ENCODE results near the gene SLC36A1. TPM values are rescaled to one million over a fixed set of nuclear protein-coding genes. Genes with fewer than 3 reads are reported as not detected.

The SLC36A1 gene
- total RNA-seq: 10 to 100 TPM; 35.2 to 91.3 (median 69.8) TPM

GRCh38 chr5:151447174-151448037 lies at the start of gene SLC36A1:
SLC36A1 (plus strand) TSS chr5:151447603; CDS start chr5:151458793, 11,190 bp downstream.
- Histone ChIP-seq H3K9me3 (no peaks in the 10 kb centered on the region), H3K27ac (peak within 1 kb of the TSS; percentile 73 to 81 (median 77)), H3K36me3 (no peaks in the 10 kb centered on the region), H3K4me1 (peaks cover 7 to 35% (median 20%) of the 10 kb centered on the region in 4 donors), H3K27me3 (peaks cover 5% of the 10 kb centered on the region), H3K4me3 (peak within 1 kb of the TSS; percentile 59 to 76 (median 68))
- WGBS, 2 donors (ENCODE audit: low coverage in 1 of 2): 0 to 1% methylated on average over 1 to 45 of the region's 46 CpGs
- DNase-seq: peak; percentile 96
- in situ Hi-C loops (cut with MboI; ENCODE audit: low pct_ligation_motif_present in 1 of 4, low pct_unique_long_range_greater_than_20kb in 1 of 4, low sequenced_read_pairs in 3 of 4): loop anchor here in 3 of 4 donors (10.0 to 25.0 kb wide), 3 partner anchors 47 to 290 kb away; no protein-coding TSS in a partner anchor
- no peak for TF ChIP-seq EP300 (IDR thresholded peaks at IDR 0.05; ENCODE audit: low read depth)
- TF ChIP-seq POLR2A (IDR thresholded peaks at IDR 0.05): peak; percentile 48
- peak; percentile 67 to 83 (median 81) for TF ChIP-seq POLR2AphosphoS5 (IDR thresholded peaks at IDR 0.05)
- TF ChIP-seq CTCF (IDR thresholded peaks at IDR 0.05): peak; percentile 93 to 99 (median 96)
- intact Hi-C loops (cut with DNase I; ENCODE audit: low total_unique reads): loop anchor here (5.0 to 10.0 kb wide), 2 partner anchors 55 to 297 kb away; no protein-coding TSS in a partner anchor

- DNase-seq: no peak
- no peaks in the 10 kb centered on the region for H3K9me3 ChIP-seq
These were observed 41.9 kb upstream of the SLC36A1 start for GRCh38 chr5:151405334-151406160.

GRCh38 chr5:151406322-151406947 lies 41.0 kb upstream of the SLC36A1 start:
- in situ Hi-C loops (cut with MboI; ENCODE audit: low pct_ligation_motif_present in 1 of 4, low pct_unique_long_range_greater_than_20kb in 1 of 4, low sequenced_read_pairs in 3 of 4) (no loop called here), intact Hi-C loops (cut with DNase I; ENCODE audit: low total_unique reads) (no loop called here)
- peaks cover 3% of the 10 kb centered on the region for H3K27me3 ChIP-seq
- no peaks in the 10 kb centered on the region for H3K36me3 ChIP-seq
- TF ChIP-seq EP300 (IDR thresholded peaks at IDR 0.05; ENCODE audit: low read depth) (no peak), CTCF (IDR thresholded peaks at IDR 0.05) (peak in 3 of 5 experiments; percentile 20 to 29 (median 27))
- no peak overlapping the region for H3K4me3 ChIP-seq
- WGBS, 2 donors (ENCODE audit: low coverage in 1 of 2): 79 to 87% methylated on average over 4 to 8 of the region's 8 CpGs
- no peak overlapping the region for H3K27ac ChIP-seq
- DNase-seq: no peak
- H3K4me1 ChIP-seq: no peaks in the 10 kb centered on the region
- H3K9me3 ChIP-seq: no peaks in the 10 kb centered on the region

More at GRCh38 chr5:151405334-151406160, 41.9 kb upstream of the SLC36A1 start:
- TF ChIP-seq EP300 (IDR thresholded peaks at IDR 0.05; ENCODE audit: low read depth) (no peak), POLR2AphosphoS5 (IDR thresholded peaks at IDR 0.05) (no peak), CTCF (IDR thresholded peaks at IDR 0.05) (no peak), POLR2A (IDR thresholded peaks at IDR 0.05) (no peak)
- no peaks in the 10 kb centered on the region for H3K36me3 ChIP-seq
- in situ Hi-C loops (cut with MboI; ENCODE audit: low pct_ligation_motif_present in 1 of 4, low pct_unique_long_range_greater_than_20kb in 1 of 4, low sequenced_read_pairs in 3 of 4) (no loop called here), intact Hi-C loops (cut with DNase I; ENCODE audit: low total_unique reads) (no loop called here)
- H3K4me3 ChIP-seq: no peak overlapping the region
- H3K4me1 ChIP-seq: no peaks in the 10 kb centered on the region
- WGBS, 2 donors (ENCODE audit: low coverage in 1 of 2): 71 to 85% methylated on average over 2 to 4 of the region's 4 CpGs
- no peak overlapping the region for H3K27ac ChIP-seq
- no peaks in the 10 kb centered on the region for H3K27me3 ChIP-seq
